Cardiac fibroblast (primary cell): ENCODE data around the gene ATP6V1D.
"Not testable (repeated sequence)": the region's sequence is repeated elsewhere in the genome, so short reads cannot be mapped to it uniquely, and the experiment has no call there.

ENCODE experiments used
- DNase-seq, 2 donors: peaks; one replicate each; pipeline versions ENCODE4 v3.0.0 to v3.0.0-alpha.2; 2010; ENCODE audit warnings: low read depth in 2 of 2
- H3K4me3 ChIP-seq, 2 donors: replicated peaks in 1 of 2; 1 replicate in 1 of 2; 2 replicates in 1 of 2; pipeline ENCODE4 v1.5.1; 2011; ENCODE audit warnings: low read depth in 2 of 2, low read length in 2 of 2, mild to moderate bottlenecking in 2 of 2, moderate library complexity in 1 of 2
- CTCF ChIP-seq: IDR thresholded peaks from one replicate; pipeline ENCODE4 v1.5.1; 2011; ENCODE audit warnings: low read depth, mild to moderate bottlenecking, low read length, inconsistent platforms

Gene ATP6V1D

GRCh38 chr14:67357186-67357968, 2.2 kb downstream of the ATP6V1D start:
- no peak for TF ChIP-seq CTCF

GRCh38 chr14:67352055-67352454, 7.5 kb downstream of the ATP6V1D start:
- TF ChIP-seq CTCF, result no peak
- no peak for DNase-seq
- no peak overlapping the region for H3K4me3 ChIP-seq

More at GRCh38 chr14:67357186-67357968, 2.2 kb downstream of the ATP6V1D start:
- peak overlapping the region in 1 of 2 donors; percentile 91 for H3K4me3 ChIP-seq
- no peak for DNase-seq

- DNase-seq, result no peak
- no peak for TF ChIP-seq CTCF
- no peak overlapping the region for H3K4me3 ChIP-seq
These were observed 14.0 kb downstream of the ATP6V1D start for GRCh38 chr14:67345583-67345982.

GRCh38 chr14:67343601-67344230, 15.9 kb downstream of the ATP6V1D start:
- no peak overlapping the region for H3K4me3 ChIP-seq
- no peak for TF ChIP-seq CTCF
- DNase-seq, result peak in 1 of 2 donors; percentile 44

GRCh38 chr14:67341231-67341630, 18.4 kb downstream of the ATP6V1D start:
- DNase-seq, H3K4me3 ChIP-seq: not testable (repeated sequence)

GRCh38 chr14:67335781-67336180, 23.8 kb downstream of the ATP6V1D start:
- TF ChIP-seq CTCF, result peak; percentile 43
- peak; percentile 36 to 54 for DNase-seq
- no peak overlapping the region for H3K4me3 ChIP-seq

- no peak for DNase-seq
- no peak overlapping the region for H3K4me3 ChIP-seq
- no peak for TF ChIP-seq CTCF
These were observed 27.1 kb downstream of the ATP6V1D start for GRCh38 chr14:67332468-67332867.
